UCSD-AML1 (cell line): ENCODE data around the gene RFT1.

Experiments used
- DNase-seq: peaks from one replicate; lab custom pipeline; 2025; ENCODE audit not compliant: unreplicated experiment; lab: John Stamatoyannopoulos, UW

The RFT1 gene

DNA sequence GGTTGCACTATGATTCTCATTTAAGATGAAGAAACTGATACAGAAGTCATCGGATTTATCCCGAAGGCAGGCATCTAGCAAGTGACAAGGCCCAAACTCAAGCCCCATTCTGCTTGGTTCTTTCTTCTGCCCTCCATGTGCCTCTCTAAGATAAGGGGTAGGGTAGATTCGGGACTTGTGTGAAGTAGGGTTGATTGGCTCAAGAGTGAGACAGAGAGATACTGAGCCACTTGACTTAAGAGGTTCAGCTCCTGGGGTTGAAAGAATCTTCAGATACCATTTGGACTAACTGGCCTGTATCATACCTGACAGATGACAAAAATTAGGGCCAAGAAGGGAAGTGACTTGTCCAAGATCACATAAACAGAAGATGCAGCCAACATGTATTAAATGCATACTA lies 891 bp downstream of the RFT1 start:
- DNase-seq, result no peak

GRCh38 chr3:53126601-53127000 lies 3.6 kb downstream of the RFT1 start:
- no peak for DNase-seq

GRCh38 chr3:53123953-53124352 lies 6.3 kb downstream of the RFT1 start:
- DNase-seq, result no peak

DNA sequence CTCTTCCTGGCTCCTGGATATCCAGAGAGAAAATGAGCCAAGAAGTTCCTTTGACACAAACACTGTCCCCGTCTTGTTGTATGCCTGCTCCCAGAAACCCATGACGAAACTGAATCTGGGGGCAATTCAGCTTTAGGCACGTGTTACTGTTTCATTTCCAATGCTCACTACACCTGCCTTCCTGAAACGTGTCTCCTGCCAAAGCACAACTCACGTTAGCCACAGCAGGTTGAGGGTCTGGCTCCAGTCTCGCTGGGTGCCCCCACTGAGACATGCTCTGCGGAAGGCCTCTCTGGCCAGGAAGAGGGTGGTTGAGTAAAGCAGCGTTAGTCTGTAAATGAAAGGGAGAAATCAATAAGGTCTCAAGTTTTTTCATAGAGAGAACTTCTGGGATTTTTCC lies 6.7 kb downstream of the RFT1 start:
- DNase-seq, result no peak

- no peak for DNase-seq
Measured at GRCh38 chr3:53122933-53123305, 7.3 kb downstream of the RFT1 start.

DNA sequence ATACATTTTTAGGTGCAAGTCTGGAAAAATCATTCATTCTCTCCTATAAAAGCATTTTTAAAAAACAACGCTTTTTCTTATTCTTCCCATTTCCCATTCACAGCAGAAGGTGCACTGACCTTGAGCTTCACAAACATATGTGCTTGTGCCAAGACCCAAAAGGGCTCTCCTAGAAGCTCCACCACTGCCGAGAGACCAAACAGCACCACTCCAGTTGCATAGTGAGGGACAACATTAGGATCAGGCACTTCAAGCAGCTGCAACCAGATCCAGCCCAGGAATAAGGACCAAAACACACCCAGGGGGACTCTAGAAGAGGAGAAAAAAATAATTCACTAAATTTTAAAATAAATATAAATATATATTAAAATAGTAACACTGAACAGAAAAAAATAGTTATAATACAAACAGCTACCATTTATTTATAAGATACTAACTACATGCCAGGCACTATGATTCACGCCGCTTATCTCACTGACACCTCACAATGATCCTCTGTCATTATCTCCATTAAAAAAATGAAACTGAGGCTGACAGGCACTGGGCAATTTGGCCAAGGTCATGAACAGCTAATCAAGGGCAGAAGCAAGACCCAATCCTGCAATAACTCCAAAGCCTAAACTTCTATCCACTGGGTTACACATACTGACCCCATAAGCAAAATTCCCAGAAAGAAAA lies 7.8 kb downstream of the RFT1 start:
- no peak for DNase-seq

DNA sequence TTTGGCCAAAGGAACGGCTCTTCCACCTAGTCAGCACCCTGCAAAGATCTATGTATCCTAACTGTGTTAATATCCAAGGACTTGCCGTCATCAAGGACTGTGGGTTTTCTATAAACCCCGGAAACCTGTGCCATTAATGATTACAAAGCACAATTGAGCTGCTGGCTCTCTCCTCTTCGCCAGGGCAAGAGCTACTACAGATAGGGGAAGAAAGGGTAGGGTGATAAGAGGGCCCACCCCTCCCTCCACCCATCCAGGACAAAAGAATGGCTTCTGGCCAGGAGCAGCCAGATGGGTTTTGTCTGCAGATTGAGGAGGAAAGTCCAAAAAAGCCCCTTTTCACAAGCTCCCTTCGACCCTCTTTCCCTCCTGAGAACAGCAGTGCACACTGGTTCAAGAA lies 9.9 kb downstream of the RFT1 start:
- no peak for DNase-seq

DNA sequence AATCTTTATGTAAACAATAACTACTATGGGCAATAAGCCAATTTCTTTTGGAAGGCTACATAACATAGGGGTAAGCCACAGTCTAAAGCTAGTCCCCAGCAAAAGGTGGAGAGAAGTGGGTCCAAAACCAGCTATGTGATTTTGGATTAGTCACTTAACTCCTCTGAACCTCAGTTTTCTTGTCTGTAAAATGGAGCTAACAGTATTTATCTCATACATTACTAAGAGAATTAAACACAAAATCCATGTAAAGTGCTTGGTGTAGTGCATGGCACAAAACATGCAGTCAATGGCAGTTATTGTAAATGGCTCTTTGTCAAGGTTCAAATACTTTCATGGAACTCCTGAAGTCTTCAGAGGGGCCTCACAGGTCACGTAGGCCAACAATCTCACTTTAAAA lies 13.3 kb downstream of the RFT1 start:
- no peak for DNase-seq

DNA sequence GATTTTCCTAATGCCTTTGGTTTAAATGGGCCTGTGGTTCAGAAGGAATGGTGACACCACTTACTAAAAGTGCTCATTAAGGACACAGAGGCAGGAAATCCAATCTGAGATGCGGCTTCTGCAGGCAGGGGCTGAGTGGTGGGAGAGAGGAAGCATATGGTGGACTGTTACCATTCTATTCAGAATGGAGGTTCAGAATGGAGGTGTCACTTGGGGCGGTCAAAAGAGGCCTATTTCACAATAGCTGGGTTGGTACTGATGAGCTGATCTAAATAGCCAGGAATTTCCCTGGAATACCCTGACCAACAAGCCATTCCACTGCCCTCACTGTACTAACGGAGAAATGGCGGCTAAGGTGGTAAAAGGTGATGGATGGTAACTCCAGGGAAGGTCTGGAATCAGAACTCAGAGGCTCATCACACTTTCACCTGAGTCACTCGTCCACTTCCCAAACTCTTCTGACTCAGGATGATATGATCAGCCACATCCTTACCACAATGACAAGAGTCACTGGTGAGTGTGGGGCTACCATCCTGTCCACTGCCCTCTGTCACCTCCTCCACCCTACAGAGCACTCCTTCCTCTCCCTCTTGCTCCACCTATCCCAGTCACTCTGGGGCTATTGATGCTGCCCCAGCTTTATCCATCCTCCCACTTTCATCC lies 15.7 kb downstream of the RFT1 start:
- no peak for DNase-seq

GRCh38 chr3:53114011-53114400 lies 16.2 kb downstream of the RFT1 start:
- DNase-seq, result peak; percentile 68

DNA sequence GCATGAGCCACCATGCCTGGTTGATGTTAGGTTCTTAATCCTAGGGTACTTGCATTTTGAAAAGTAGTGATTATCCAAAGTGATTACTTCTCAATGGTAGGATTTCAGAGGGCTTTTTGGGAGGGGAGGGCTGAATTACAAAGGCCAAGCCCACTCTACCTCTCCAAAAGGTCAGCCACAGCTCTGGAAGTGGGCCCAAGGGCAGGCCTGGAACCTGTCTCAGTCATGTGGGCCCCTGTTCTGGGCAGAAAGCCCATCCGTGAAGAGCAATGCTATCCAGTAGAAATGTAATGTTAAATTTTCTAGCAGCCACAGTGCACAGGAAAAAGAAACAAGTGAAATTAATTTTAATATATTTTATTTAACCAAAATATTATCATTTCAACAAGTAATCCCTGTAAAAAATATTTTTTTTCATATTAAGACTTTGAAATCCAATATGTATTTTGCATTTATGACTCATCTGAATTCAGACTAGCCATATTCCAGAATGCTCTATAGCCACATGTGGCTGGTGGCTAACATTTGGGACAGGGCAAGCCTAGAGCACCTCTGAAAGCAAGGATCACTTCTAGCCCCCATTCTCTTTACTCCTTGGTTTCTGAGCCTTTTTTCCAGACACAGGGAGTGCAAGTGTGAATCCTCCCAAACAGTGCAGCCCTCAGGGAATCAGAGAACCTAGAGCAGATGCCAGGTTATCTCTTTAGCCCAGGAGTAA lies 16.8 kb downstream of the RFT1 start:
- DNase-seq, result no peak

DNA sequence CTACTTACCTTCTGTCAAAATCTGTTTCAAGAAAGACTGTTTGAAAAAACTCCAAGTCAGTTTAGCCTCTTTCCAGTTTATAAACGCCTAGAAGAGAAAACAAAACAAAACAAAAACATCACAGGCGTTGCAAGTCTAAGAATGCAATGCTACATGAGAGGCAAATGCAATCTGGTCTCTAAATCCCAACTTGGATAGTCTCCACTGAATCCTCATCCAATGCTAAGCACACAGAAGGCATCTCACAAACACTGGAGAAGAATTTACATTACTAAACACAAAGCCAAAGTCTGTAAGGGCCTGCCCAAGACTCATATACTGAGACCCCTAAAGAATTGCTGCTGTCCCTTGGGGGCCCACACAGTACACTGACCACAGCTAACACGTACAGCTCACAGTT lies 18.4 kb downstream of the RFT1 start:
- DNase-seq, result no peak

- DNase-seq, result peak; percentile 50
Measured at GRCh38 chr3:53109891-53110771, 20.1 kb downstream of the RFT1 start.

DNA sequence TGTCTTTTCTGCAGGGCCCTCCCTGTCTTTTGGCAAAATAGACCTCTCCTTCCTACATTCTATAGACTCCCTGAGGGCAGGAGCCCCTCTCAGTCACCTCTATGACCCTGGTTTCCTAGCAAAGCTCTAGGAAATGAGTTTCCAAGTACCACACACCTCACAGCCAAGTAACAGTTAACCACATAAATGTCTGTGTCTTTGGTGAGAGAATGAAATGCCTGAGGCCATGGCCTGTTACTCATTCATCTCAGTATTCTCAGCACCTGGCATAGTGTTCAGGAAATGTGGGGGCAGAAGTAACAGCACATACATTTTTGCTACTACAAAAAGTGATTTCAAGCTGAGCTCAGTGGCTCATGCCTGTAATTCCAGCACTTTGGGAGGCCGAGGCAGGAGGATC lies 21.0 kb downstream of the RFT1 start:
- no peak for DNase-seq

GRCh38 chr3:53104762-53105161 lies 25.5 kb downstream of the RFT1 start:
- peak; percentile 36 for DNase-seq

DNA sequence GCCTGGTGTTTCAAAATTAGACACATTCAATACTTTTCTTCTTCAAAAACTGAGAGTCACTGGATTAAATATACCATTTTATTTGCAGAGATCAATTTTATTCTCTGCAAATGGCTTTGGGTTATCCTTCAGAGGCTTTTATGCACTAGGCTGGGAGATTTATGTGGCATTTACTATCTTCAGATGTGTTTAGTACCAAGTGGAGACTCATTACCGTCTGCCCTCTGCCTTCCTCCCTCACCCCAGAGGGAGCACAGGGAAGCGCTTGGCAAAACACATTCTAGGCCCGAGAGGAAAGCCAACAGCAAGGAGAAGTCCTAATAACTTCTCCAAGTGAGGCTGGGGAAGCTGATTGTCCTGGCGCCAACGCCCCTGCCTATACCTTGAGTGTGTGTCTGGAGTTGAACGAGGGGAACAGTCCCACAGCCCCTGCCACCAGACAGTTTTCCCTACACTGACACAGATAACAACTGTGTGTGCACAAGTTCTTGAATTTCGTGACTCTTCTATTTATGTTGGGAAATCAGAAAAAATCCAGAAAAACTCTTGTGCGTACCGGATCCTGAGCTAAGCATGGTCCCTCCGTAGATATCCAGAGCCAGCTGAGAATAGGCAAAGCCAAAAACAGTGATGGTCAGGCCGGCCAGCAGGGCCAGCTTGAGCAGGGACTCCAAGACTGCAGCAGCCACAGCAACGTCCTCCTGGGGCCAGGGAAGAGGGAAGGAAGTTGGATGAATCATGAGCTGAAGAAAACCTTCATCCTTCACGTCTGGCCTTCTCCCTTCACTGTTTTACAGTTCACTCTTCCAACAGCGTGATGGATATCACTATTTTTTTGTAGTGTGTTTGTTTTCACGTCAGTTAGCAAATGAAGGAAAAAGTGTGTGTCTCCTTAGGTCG lies 26.6 kb downstream of the RFT1 start:
- DNase-seq, result peak; percentile 18

DNA sequence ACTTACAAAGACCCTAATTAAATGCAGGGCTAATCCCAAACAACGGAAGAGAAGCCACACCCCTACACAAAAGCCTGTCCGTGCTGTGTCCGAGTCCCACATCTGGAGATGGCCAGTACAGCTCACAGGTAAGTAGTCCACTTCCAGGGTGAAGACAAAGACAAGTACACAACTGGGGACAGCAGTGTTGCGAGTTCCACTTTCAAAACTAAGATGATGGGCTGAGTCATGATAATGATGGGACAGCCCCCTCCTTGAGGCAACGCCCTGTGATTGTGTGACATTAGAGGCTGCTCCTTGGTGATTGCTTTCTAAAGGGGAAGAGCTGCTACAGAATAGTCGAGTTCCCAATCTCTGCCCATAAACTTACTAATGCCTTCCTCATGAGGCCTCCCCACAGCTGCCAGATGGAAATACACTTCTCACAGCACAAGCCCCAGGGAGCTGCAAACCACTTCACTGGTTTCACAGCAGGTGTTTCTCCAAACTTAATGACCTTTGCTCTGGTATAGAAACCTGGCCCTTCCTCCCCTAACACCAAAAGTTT lies 27.6 kb downstream of the RFT1 start:
- no peak for DNase-seq

DNA sequence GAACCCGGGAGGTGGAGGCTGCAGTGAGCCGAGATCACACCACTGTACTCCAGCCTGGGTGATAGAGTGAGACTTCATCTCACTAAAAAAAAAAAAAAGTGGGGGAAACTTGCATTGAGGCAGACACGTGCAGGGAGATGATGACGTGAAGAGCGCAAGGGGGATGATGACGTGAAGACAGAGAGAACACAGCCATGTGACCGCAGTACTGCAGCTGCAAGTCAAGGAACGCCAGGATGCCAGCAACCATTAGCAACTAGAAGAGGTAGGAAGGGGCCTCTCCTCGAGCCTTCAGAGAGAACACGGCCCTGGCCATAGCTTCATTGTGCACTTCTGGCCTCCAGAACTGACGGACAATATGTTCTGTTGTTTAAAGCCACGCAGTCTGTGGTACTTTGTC lies 28.3 kb downstream of the RFT1 start:
- DNase-seq, result no peak

- no peak for DNase-seq
Measured at GRCh38 chr3:53100818-53101466, 29.3 kb downstream of the RFT1 start.

DNA sequence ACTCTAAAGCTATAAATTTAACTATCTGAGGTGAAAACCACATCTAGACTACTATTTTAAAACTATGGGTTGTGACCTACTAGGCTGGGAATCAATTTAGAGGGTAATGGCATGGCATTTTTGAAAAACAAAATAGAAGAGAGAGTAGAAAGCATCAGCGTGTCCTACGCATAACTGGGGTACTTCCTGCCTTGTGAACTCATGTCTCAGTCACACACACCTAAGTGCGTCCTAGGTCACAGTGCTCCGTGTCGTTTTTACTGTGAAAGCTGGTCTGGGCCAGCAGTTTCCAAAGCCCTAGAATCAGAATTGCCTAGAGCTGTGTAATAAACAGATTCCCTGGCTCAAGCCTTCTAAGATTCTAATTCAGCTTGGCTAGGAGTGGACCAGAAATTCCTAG lies 32.3 kb downstream of the RFT1 start:
- DNase-seq, result no peak
